Endothelial cell of umbilical vein (primary cell): ENCODE results near the gene SSR1.

Source experiments
- CTCF ChIP-seq, 2 donors: IDR thresholded peaks; 1 replicate in 1 of 2; 2 replicates in 1 of 2; pipeline ENCODE4 v1.5.1; 2011; ENCODE audit warnings: low read length in 2 of 2, mild to moderate bottlenecking in 2 of 2, moderate library complexity in 2 of 2, control low read depth in 1 of 2, inconsistent platforms in 1 of 2, low read depth in 1 of 2; ENCODE audit not compliant: insufficient read depth in 1 of 2; ENCODE audit errors: extremely low read depth in 1 of 2
- EZH2 ChIP-seq: IDR thresholded peaks from 2 replicates; pipeline ENCODE4 v1.6.1; 2012; ENCODE audit warnings: borderline replicate concordance, low read depth, mild to moderate bottlenecking, moderate library complexity, low read length, inconsistent platforms; ENCODE audit not compliant: severe bottlenecking
- FOS ChIP-seq: IDR thresholded peaks from 2 replicates; pipeline ENCODE4 v1.6.1; 2011; ENCODE audit warnings: mild to moderate bottlenecking, low read length, moderate library complexity, borderline replicate concordance; ENCODE audit not compliant: insufficient read depth
- JUN ChIP-seq: IDR thresholded peaks from 2 replicates; pipeline ENCODE4 v1.6.1; 2011; ENCODE audit warnings: borderline replicate concordance, low read depth; ENCODE audit not compliant: insufficient read length, insufficient read depth
- POLR2A ChIP-seq: IDR thresholded peaks from 2 replicates; pipeline ENCODE4 v1.6.1; 2012; ENCODE audit warnings: low read depth, mild to moderate bottlenecking, control low read depth, low read length
- POLR2AphosphoS5 ChIP-seq: IDR thresholded peaks from 2 replicates; pipeline ENCODE4 v1.6.1; 2012; ENCODE audit warnings: low read depth, mild to moderate bottlenecking, control low read depth, low read length, moderate library complexity; ENCODE audit not compliant: insufficient read depth

GRCh38 chr6:7323074-7323473, 10.1 kb upstream of the SSR1 start:
- TF ChIP-seq CTCF (IDR thresholded peaks at IDR 0.05; ENCODE audit: extremely low read depth in 1 of 2, insufficient read depth in 1 of 2, low read depth in 1 of 2, low read length in 2 of 2) = no peak
- TF ChIP-seq POLR2A = no peak
- TF ChIP-seq POLR2AphosphoS5 = no peak
- no peak for TF ChIP-seq JUN
- no peak for TF ChIP-seq FOS
- no peak for TF ChIP-seq EZH2
